NCI-H146 (cell line): ENCODE measurements around the gene GFER.
"Not testable (repeated sequence)": the region's sequence is repeated elsewhere in the genome, so short reads cannot be mapped to it uniquely, and the experiment has no call there.

Experiments
- DNase-seq: peaks from one replicate; lab custom pipeline; 2025; lab: John Stamatoyannopoulos, UW

GFER gene

DNA sequence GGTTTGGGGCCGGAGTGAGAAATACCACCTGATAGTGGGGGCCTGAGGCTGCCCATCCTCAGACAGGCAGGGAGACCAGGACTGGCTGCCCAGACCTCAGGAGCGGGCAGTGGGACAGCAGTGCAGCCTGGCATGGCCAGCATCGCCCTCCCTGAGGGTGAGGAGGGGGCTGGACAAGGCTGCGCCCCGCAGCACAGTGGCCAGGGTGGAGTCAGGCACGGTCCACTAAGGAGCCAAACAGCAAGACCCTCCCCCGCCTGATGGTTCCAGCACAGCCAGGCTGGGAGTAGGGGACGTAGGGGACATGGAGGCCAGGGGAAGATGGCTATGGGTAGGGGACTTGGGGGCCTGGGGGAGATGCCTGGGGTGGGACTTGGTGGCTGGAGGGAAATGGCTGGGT, 22.3 kb downstream of the GFER start:
- no peak for DNase-seq

DNA sequence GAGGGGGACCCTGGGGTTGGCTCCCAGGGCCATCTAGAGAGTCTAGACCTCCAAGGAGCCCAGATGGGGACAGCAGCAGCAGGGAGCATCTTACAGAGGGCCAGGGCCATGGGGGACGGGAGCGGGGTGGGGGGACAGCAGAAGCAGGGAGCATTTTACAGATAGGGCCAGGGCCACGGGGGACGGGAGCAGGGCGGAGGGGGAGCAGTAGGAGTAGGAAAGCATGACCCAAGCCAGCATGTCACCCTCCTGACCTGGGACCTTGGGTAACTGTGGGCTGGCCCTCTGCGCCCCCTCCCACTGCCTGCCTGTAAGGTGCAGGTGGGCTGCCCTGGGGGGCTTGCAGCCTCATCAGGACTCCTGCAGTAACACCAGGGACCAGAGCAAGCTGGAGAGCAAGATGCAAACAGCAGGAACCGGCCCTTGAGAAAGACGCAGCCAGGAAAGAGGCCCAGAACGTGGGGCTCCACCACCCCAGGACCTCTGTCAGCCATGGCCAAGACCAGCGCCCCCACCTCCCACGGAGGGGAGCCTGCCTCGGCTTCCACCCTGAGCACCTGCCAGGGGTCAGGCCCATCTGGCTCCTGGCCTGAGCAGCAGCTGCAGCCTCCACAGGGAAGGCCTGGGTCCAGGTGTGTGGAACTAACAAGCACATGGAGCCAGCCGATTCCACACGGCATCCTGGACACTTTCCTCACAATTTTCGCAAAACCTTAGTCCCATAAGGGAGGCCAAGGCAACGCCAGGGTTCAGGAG, 23.3 kb downstream of the GFER start:
- DNase-seq = peak; percentile 19

DNA sequence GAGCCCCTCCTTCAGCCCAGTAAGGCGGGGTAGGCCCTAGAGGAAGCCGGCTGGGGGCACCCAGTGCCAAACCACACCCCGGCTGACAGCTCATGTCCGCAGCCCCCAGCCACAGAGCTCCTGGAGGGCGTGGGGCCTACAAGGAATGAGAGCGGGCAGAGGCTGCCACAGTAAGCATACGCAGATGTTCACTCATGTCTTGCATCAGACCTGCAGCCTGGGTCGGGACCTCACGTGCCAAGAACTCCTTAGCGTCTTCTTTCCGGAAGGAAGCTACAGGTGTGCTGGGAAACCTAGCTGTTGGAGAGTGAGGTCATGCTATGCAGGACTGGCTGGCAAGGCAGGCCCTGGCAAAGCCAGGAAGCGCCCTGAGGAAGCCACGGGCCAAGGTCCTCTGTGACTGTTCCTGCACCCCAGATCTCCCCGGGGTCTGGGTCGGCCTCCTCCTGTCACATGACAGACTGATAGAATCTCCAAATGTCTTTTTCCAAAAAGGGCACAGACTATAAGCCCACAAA, 24.1 kb downstream of the GFER start:
- DNase-seq = no peak

DNA sequence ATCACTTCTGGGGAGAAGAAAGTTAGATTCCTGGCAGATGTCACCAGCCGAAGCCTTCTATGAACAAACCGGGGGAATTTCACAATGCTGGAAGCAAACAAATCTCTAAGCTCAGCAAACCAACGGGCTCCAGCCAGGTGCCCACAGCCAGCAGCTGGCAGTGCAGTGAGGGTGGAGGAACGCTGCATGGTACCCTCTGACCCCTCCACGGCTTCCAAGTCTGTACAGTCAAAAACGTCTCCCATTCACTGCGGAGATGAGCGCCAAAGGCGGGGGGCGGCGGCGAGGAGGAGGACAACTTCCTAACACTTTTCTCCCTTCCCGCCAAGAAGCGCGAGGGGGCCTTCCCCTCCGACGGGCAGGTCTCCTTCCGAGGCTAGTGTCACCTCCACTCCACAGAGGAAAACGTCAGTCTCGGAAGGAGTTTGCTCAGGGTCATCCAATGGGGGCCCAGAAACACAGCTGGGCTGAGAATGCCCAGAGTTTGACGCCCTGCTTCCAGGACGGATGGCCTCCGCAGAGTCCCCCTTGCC, 24.7 kb downstream of the GFER start:
- DNase-seq = peak; percentile 31

DNA sequence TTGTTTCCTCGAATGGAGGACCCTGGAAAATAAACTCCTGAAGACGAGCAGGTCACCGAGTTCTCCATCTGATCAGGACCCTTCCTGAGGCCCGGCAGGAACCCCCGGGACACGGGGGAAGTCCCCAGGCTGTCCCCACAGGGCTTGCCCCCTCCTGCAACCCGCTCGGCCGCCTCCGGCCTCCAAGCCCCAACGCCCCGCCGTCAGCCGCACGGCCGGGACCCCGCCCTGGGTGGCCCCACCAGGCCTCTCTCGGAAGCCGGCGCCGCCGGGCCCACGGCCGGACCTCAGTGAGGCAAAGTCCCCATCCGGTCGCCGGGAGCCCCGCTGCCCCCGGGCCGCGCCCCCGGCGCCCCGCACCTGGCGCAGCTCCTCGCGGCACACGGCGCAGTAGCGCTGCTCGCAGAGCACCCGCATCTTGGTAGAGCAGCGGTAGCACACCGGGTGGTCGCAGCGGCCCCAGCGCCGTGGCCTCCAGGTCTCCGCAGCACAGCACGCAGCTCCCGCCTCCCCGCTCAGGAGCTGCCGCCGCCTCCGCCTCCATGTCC, 25.2 kb downstream of the GFER start:
- DNase-seq = peak; percentile 47

DNA sequence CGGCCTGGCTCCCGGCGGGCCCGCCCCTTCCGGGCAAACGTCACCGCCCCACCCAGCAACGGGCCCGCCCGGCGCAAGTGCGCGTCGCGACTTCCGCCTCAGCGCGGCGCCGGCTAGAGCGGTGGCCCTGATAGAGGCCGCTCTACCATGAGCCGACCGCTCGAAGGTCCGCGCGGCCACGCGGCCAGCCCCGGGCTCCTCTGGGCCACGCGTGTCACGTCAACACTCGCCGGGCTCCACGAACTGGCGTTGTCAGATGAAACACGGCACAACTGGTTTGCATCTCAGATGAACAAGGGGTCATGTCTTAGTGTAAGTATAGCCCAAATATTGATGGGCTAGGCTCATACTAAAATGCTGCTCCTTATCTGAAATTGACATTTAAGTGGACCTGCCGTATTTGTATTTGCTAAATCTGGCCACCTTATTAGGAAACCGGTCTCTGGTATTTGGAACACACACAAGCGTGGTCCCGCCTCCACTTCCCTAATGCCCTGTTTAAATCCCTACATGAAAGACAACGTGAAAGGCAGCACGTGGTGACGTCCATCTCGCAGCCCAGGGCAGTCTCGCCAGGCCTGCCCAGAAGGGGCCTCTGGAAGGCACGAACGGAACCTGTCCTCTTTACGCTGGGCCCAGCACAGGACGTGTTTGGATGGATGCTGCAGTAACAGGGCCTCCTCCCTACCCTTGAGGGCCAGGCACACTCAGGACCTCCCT, 26.0 kb downstream of the GFER start, which contains the start of gene ZNF598:
ZNF598 (minus strand) TSS at position 31 of the 720 bp plus-strand sequence.
- peak; percentile 93 for DNase-seq

DNA sequence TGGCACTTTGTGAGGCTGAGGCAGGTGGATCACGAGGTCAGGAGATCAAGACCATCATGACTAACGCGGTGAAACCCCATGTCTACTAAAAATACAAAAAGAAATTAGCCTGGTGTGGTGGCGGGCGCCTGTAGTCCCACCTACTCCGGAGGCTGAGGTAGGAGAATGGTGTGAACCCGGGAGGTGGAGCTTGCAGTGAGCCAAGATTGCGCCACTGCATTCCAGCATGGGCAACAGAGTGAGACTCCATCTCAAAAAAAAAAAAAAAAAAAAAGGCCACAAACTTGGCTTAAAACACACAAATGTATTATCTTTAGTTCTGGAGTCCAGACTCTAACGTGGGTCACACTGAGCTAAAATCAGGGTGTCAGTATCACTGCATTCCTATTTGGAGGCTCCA, 27.7 kb downstream of the GFER start:
- not testable (repeated sequence) for DNase-seq

DNA sequence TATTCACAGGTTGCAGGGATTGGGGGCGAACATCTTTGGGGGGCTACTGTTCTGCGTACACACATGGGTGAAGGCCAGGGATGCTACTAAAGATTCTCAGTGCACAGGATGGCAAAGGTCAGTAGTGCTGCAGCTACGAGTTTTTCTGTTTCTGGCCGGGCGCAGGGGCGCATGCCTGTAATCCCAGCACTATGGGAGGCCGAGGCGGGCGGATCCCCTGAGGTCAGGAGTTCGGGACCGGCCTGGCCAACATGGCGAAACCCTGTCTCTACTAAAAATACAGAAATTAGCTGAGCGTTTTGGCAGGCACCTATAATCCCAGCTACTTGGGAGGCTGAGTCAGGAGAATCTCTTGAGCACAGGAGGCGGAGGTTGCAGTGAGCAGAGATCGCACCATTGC, 29.5 kb downstream of the GFER start:
- no peak for DNase-seq

DNA sequence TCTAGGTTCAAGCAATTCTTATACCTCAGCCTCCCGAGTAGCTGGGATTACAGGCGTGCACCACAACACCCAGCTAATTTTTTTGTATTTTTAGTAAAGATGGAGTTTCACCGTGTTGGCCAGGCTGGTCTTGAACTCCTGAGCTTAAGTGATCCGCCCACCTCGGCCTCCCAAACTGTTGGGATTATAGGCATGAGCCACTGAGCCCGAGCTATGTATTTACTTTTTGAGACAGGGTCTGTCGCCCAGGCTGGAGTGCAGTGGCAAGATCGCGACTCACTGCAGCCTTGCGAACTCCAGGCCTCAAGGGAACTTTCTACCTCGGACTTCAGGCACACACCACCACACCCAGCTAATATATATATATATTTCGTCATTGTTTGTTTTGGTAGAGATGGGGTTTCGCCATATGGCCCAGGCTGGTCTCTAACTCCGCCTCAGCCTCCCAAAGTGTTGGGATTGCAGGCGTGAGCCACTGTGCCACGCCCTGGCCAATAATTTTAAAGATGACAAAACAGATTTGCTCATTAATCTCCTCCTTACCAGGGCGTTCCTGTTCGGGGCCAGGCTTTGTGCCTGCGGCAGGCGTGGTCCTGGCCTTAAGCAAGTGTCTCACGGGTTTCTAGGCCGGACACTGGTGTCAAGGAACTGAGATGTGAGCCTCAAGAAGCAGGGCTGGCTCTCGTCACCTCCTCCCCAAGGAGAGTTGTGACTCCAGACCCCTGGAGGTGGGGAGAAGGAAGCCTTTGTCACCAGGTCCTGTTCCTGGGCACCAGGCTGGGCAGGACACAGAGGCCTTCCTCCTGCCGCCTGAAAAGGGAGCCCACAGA, 31.3 kb downstream of the GFER start:
- DNase-seq = no peak

DNA sequence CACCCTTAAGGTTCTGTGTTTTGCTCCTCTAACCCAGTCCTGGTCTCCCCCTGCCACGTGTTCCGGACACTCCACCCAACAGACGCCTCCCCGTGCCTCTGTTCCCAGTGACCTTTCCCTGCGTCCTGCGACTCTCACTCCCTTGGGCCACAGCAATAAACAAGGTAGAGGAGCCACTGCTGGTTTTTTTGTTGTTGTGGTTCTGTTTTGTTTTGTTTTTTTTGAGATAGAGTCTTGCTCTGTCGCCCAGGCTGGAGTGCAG, 31.9 kb downstream of the GFER start:
- no peak for DNase-seq

DNA sequence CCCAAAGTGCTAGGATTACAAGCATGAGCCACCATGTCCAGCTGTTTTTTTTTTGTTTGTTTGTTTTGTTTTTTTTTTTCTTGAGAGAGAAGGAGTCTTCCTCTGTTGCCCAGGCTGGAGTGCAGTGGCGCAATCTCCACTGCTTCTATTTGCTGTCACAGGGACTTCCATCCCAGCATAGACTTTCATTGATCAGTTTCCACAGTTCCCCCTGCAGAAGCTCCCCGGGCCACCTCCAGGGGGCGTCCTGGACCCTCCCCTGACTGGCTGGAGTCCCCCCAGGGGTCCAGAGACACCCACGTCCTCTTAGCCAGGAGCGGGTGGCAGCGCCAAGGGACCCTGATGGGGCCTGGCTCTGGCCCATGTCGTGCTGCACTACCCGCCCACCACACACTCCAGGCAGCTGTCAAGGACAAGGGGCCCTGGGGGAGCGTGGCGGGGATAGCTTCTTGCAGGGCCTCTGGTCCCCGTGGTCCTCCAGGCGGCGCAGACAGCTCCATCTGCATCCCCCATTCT, 32.5 kb downstream of the GFER start:
- DNase-seq = no peak

DNA sequence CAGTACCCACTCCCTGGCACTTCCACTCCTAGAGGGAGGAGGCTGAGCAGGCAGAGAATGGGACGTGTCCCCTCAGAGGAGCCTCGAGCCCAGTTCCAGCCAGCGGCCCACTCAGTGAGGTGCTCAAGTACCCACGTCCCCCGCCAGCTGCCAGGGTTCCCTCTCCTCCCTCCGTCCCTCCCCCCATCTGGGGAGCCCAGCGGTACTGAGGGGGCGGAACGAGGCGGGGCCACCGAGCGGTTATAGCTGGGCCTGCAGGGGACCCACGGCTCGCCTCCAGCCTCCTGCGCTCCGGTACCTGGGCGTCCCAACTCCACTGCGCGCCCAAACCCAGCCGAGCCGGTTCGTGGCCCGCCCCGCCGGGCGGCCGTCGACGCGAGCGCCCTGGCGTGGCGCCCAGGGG, 35.5 kb downstream of the GFER start, which contains the start of gene NPW:
NPW (plus strand) TSS at position 268 of the 403 bp plus-strand sequence.
- peak; percentile 51 for DNase-seq

DNA sequence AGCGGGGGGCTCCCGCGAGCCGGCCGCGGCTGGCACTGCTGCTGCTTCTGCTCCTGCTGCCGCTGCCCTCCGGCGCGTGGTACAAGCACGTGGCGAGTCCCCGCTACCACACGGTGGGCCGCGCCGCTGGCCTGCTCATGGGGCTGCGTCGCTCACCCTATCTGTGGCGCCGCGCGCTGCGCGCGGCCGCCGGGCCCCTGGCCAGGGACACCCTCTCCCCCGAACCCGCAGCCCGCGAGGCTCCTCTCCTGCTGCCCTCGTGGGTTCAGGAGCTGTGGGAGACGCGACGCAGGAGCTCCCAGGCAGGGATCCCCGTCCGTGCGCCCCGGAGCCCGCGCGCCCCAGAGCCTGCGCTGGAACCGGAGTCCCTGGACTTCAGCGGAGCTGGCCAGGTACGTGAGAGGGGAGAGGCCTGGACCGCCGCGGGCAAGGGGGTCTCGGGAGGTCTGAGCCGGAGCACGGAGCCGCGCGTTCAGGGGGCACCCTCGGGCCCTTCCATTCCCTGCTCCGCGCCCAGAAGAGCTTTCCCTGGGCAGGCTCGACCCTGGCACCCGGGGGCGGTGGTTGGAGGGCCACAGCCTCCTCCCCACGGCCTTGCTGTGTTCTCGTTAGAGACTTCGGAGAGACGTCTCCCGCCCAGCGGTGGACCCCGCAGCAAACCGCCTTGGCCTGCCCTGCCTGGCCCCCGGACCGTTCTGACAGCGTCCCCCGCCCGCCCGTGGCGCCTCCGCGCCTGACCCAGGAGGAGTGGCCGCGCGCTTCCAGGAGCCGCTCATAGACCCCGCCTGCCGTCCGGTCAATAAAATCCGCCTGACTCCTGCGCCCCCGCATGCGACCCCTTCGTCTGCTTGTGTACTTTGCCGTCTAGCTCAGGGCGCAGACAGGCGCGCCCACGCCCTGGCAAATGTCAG, 36.2 kb downstream of the GFER start:
- peak; percentile 48 for DNase-seq

DNA sequence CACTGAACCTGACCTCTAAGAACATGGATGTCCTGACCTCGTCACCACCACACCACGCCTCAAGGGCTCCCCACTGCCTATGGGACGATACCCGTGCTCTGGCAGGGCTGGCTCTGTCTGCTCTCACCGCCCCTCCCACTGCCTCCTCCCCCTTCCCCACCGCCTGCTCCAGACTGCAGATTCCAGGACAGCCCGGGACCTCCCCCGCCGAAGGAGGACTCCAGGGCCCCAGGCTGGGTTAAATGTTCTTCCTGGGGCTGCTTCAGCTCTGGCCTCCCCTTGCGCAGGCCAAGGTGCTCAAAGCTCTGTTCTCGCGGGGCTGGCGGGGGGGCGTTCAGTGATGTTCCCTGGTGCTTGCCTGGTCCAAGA, 38.7 kb downstream of the GFER start:
- DNase-seq = peak; percentile 55

DNA sequence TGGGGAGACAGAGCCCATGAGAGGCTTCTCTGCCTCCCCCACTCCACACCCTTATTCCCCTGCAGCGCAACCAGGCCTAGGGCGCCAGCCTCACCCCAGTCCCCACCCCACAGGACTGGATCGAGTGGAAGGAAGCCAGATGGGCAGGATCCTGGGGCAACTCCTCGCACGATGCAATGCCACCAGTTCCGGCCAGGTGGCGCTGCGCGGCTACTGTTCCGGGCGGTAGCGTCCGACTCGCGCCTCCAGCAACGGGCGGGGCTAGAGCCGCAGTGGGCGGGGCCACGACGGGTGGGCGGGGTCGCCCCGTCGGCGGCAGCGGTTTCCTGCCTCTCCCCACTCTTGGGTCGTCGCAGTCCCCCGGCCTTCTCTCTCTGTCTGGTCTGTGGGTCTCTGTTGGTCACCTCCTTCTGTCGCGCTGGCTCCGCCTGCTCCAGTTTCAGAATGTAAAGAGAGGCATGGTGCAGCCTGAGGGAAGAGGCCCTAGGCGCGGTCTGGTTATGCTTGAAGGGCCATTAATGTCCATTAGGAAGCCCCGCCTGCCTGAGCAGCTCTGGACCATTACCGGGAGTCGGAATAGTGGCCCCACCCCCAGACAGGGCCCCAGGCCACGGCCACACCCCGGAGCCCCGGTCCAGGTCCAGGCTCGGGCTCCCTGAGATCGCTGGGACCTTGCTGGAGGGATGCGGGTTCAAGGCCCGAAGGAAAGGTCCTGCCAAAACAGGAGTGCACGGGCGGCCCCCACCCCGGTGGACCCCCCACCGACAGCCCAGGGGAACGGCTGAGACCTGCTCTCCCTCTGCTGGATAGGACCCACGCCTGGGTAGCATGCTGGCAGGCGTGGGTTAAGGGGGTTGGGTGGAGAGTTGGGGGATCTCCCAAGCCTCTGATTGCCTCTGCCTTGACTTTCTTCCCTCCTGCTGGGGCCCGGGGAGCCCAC, 39.4 kb downstream of the GFER start:
- DNase-seq = peak; percentile 92

DNA sequence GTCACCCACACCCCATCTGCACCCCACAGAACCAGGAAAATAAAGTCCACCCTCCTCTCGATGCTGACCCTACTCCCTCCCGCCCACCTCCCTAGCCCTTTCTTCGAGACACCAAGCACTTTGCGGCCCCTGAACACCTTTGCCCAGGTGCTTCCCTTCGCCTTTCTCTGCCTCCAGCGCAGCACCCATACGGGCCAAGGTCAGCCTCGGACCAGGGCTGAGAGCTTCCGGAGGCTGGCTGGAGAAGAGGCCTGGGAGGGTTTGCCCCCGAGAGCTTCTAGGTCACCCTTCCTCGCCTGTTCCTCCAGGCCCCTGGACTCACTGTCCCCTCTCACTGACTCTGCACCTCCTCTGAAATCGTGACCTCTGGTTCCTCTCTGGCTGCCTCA, 40.0 kb downstream of the GFER start:
- DNase-seq = no peak

DNA sequence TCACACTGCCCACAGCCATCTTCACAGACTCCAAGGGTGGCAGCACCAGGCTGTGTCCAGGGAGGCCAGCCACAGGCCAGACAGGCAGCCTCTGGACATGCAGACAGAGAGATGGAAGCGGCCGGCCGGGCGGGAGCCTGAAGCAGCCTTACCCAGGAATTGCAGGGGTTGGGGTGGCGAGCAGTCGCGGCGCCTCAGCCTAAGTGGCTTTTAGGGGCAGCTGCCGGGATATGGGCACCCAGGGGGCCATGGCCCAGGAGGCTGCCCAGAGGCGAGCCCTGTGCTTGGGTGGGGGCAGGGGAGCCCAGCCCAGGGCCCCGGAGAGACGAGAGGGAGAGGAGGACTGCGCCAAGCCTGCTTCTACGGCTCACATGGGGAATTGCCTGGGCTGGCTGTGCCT, 41.3 kb downstream of the GFER start:
- DNase-seq = no peak

DNA sequence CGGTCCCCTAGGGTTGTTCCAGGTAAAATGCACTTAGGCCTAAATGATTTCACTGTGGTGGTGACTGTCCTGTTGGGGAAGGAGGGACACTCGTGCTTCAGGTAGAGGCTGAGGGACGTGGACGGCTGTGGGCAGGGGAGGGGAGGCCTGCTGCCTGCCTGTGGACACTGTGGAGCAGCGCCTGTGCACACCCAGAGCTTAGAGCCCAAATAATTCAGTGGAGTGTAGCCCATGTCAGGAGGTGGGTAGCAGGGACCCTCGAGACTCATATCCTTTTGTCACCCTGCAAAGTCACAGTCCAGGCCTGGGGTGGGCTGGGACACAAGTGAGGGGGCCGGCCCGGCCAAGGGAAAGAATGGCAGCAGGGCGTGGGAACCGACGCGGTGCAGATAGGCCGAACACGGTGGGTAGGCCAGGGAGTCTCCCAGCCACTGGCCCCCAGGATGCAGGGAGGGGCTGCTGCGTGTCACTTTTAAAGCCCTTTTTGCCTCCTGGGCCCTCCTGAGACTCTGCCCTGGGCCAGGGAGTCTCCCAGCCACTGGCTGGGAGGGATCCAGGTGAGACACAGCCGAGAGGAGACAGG, 42.0 kb downstream of the GFER start:
- DNase-seq = no peak

DNA sequence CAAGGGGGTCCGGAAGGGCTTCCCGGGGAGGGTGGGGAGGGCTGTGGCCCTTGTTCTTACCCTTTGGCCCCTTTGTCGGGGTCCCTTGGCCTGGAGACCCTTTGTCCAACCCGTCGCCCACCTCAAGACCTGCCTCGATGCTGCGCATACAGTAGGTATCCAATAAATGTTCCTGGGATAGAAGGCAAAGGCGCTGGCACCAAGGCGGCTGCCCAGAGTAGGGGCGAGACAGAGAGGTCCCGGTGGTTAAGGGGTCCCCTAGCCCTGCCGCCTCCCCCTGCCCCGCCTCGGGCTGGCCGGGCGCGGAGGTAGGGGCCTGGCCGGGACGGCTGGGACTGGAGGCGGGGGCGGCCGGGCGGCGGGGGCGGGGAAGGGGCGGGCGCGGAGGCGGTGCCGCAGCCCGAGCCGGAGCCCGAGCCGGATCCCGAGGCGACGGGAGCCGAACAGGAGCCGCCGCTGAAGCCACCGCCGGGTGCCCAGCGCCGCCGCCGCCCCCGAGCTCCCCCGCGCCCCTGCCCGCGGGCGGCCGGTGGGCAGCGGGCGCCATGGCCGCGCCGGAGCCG, 42.5 kb downstream of the GFER start, which contains the start of gene NHERF2:
NHERF2 (plus strand) TSS at position 442 of the 563 bp plus-strand sequence; CDS start at position 546, 104 bp downstream.
- DNase-seq = peak; percentile 52
